ENCODE data around the gene CTNND2. TPM values are rescaled to one million over a fixed set of nuclear protein-coding genes. Genes with fewer than 3 reads are reported as not detected.

Gene CTNND2
- total and polyA plus RNA-seq, 10 of the 15 experiments (the other 5 are each of a cell fraction or from before 2014, with no cell fraction given), result 0.02 to 0.16 (median 0.04) TPM; not detected in 7

GRCh38 chr5:11396917-11397316, 507.3 kb downstream of the CTNND2 start:
- in situ Hi-C loops (cut with MboI), result no loop called here
- H2AFZ ChIP-seq (ENCODE audit: control insufficient read depth, low read depth, low read length), result no peak overlapping the region
- ATAC-seq, result no peak

DNA sequence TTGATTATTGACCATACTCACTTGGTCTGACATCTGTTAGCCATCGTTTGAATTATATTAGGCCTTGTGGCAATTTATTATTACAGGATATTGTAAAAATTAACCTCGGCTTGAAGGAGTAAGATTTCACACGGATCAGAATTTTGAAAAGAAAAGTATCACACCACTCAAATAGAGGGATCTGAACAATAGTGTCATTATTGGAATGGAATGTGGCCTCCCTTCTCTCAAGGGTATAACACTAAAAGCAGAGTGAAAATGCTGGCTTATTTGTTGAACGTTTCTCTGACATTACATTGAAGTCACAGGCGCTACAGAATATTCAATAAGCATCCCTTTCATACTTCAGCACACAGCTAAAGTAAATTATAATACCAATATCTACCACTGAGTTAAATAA, 509.3 kb downstream of the CTNND2 start:
- FAIRE-seq (no peak), ATAC-seq (no peak), DNase-seq (ENCODE audit: low read depth, low spot score) (no peak)
- H2AFZ ChIP-seq (ENCODE audit: control insufficient read depth, low read depth, low read length), result no peak overlapping the region
- no peaks in the 10 kb centered on the region for H3K4me1 ChIP-seq (ENCODE audit: control insufficient read depth, insufficient read depth, low read length)
- H3K4me2 ChIP-seq (ENCODE audit: control insufficient read depth, insufficient read depth), result no peak overlapping the region
- TF ChIP-seq MYC (IDR thresholded peaks at IDR 0.05; ENCODE audit: insufficient read depth, insufficient read length, insufficient replicate concordance, low read length, severe bottlenecking), result no peak
- no peak for TF ChIP-seq YY1 (IDR thresholded peaks at IDR 0.05; ENCODE audit: low read depth, low read length)
- TF ChIP-seq NRF1 (conservative IDR thresholded peaks at IDR 0.05; ENCODE audit: low read depth, low read length), result no peak
- TF ChIP-seq NFYA (IDR thresholded peaks at IDR 0.05; ENCODE audit: borderline replicate concordance, low read depth, low read length), result no peak
- TF ChIP-seq CBX3 (IDR thresholded peaks at IDR 0.05; ENCODE audit: borderline replicate concordance, low read depth), result no peak
- TF ChIP-seq CHD2 (IDR thresholded peaks at IDR 0.05; ENCODE audit: borderline replicate concordance, low read depth, low read length), result no peak
- TF ChIP-seq, protein P1, sequence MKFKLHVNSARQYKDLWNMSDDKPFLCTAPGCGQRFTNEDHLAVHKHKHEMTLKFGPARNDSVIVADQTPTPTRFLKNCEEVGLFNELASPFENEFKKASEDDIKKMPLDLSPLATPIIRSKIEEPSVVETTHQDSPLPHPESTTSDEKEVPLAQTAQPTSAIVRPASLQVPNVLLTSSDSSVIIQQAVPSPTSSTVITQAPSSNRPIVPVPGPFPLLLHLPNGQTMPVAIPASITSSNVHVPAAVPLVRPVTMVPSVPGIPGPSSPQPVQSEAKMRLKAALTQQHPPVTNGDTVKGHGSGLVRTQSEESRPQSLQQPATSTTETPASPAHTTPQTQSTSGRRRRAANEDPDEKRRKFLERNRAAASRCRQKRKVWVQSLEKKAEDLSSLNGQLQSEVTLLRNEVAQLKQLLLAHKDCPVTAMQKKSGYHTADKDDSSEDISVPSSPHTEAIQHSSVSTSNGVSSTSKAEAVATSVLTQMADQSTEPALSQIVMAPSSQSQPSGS (IDR thresholded peaks at IDR 0.05; ENCODE audit: low read length), result no peak
- TF ChIP-seq MYB (IDR thresholded peaks at IDR 0.05; ENCODE audit: borderline replicate concordance, low read depth, low read length), result no peak
- H3K9ac ChIP-seq (ENCODE audit: control insufficient read depth, insufficient read depth, low read length), result no peak overlapping the region
- no TSS peak for BruUV-seq (replicated peaks)
- ChIA-PET CTCF (no interaction called here), SMC1A (ENCODE audit: uncharacterized antibody, unreplicated experiment) (no interaction called here), POLR2A (no interaction called here), RAD21 (ENCODE audit: unreplicated experiment) (no interaction called here)
- no peak overlapping the region for H3K4me3 ChIP-seq
- H3K27me3 ChIP-seq (replicated peaks in 1 of 2; ENCODE audit: control insufficient read depth in 2 of 2, insufficient read depth in 2 of 2, low read length in 1 of 2), result no peaks in the 10 kb centered on the region
- no peaks in the 10 kb centered on the region for H3K36me3 ChIP-seq (ENCODE audit: control insufficient read depth in 2 of 2, insufficient read depth in 2 of 2, low read length in 1 of 2)
- 3% methylated on average over 5 of the region's 5 CpGs for WGBS (ENCODE audit: insufficient coverage, insufficient replicate concordance, low lambda C conversion rate, missing lambda C conversion rate)
- H3K27ac ChIP-seq (ENCODE audit: control insufficient read depth, insufficient read depth), result no peak overlapping the region
- intact Hi-C loops (cut with micrococcal nuclease; ENCODE audit: unreplicated experiment), result no loop called here
- H3K79me2 ChIP-seq (ENCODE audit: control insufficient read depth, insufficient read depth, low read length), result no peaks in the 10 kb centered on the region
- no peaks in the 10 kb centered on the region for H4K20me1 ChIP-seq (ENCODE audit: control insufficient read depth, insufficient read depth)
- no peaks in the 10 kb centered on the region for H3K9me3 ChIP-seq (replicated peaks; ENCODE audit: control insufficient read depth, insufficient read depth, low read length)
- in situ Hi-C loops (cut with MboI), result no loop called here

More at GRCh38 chr5:11396917-11397316, 507.3 kb downstream of the CTNND2 start:
- H3K4me2 ChIP-seq (ENCODE audit: control insufficient read depth, insufficient read depth), result no peak overlapping the region
- H3K36me3 ChIP-seq (ENCODE audit: control insufficient read depth in 2 of 2, insufficient read depth in 2 of 2, low read length in 1 of 2), result no peaks in the 10 kb centered on the region
- intact Hi-C loops (cut with micrococcal nuclease; ENCODE audit: unreplicated experiment), result no loop called here
- DNase-seq (ENCODE audit: low read depth, low spot score) (no peak), FAIRE-seq (no peak)
- no peak overlapping the region for H3K4me3 ChIP-seq
- no peaks in the 10 kb centered on the region for H3K27me3 ChIP-seq (replicated peaks in 1 of 2; ENCODE audit: control insufficient read depth in 2 of 2, insufficient read depth in 2 of 2, low read length in 1 of 2)
- H3K9ac ChIP-seq (ENCODE audit: control insufficient read depth, insufficient read depth, low read length), result no peak overlapping the region
- no peaks in the 10 kb centered on the region for H3K9me3 ChIP-seq (replicated peaks; ENCODE audit: control insufficient read depth, insufficient read depth, low read length)
- H3K27ac ChIP-seq (ENCODE audit: control insufficient read depth, insufficient read depth), result no peak overlapping the region
- ChIA-PET POLR2A (no interaction called here), CTCF (no interaction called here), RAD21 (ENCODE audit: unreplicated experiment) (no interaction called here), SMC1A (ENCODE audit: uncharacterized antibody, unreplicated experiment) (no interaction called here)
- TF ChIP-seq SUZ12 (IDR thresholded peaks at IDR 0.05; ENCODE audit: unreplicated experiment) (no peak), USF2 (IDR thresholded peaks at IDR 0.05; ENCODE audit: borderline replicate concordance, low read depth, low read length) (no peak), BACH1 (IDR thresholded peaks at IDR 0.05; ENCODE audit: borderline replicate concordance) (no peak), CREM (IDR thresholded peaks at IDR 0.05; ENCODE audit: low read depth) (no peak), RB1 (IDR thresholded peaks at IDR 0.05; ENCODE audit: borderline replicate concordance) (no peak), HDAC6 (IDR thresholded peaks at IDR 0.05; ENCODE audit: unreplicated experiment) (no peak), EZH2 (IDR thresholded peaks at IDR 0.05; ENCODE audit: borderline replicate concordance, control insufficient read depth, low read depth, low read length) (no peak), NFXL1 (IDR thresholded peaks at IDR 0.05; ENCODE audit: borderline replicate concordance) (no peak), ATF7 (IDR thresholded peaks at IDR 0.05; ENCODE audit: low read depth) (no peak), WRNIP1 (IDR thresholded peaks at IDR 0.05; ENCODE audit: borderline replicate concordance, low read depth, low read length) (no peak), KDM1A (IDR thresholded peaks at IDR 0.05; ENCODE audit: borderline replicate concordance) (no peak)
- no peaks in the 10 kb centered on the region for H4K20me1 ChIP-seq (ENCODE audit: control insufficient read depth, insufficient read depth)
- BruUV-seq (replicated peaks), result no TSS peak
- no peaks in the 10 kb centered on the region for H3K4me1 ChIP-seq (ENCODE audit: control insufficient read depth, insufficient read depth, low read length)
- no peaks in the 10 kb centered on the region for H3K79me2 ChIP-seq (ENCODE audit: control insufficient read depth, insufficient read depth, low read length)
- 10% methylated on average over 5 of the region's 5 CpGs for WGBS (ENCODE audit: insufficient coverage, insufficient replicate concordance, low lambda C conversion rate, missing lambda C conversion rate)

Measured in GM12878 (cell line).